Epithelial cell of esophagus (primary cell): ENCODE data around the gene KCNC1.
A peak's percentile ranks its signal among the peaks of the same experiment; 100 is the strongest.

Experiments
- DNase-seq: peaks from one replicate; pipeline ENCODE4 v3.0.0; 2010; ENCODE audit warnings: low read depth
- H3K4me3 ChIP-seq: 2 replicates; pipeline ENCODE4 v1.5.1; 2011; ENCODE audit warnings: mild to moderate bottlenecking, low read length, control low read depth
- CTCF ChIP-seq: IDR thresholded peaks from 2 replicates; pipeline ENCODE4 v1.5.1; 2011; ENCODE audit warnings: low read depth, mild to moderate bottlenecking, low read length, control low read depth, inconsistent platforms; ENCODE audit not compliant: insufficient read depth; ENCODE audit errors: missing control alignments

Gene KCNC1

GRCh38 chr11:17810041-17810440, 75.5 kb downstream of the KCNC1 start:
- TF ChIP-seq CTCF = no peak
- DNase-seq = no peak
- H3K4me3 ChIP-seq = no peak overlapping the region

GRCh38 chr11:17810746-17811145, 76.2 kb downstream of the KCNC1 start:
- DNase-seq = peak; percentile 20
- TF ChIP-seq CTCF = no peak
- no peak overlapping the region for H3K4me3 ChIP-seq

- TF ChIP-seq CTCF = no peak
- H3K4me3 ChIP-seq = no peak overlapping the region
- DNase-seq = peak; percentile 12
These were observed 76.8 kb downstream of the KCNC1 start for GRCh38 chr11:17811352-17811751.

GRCh38 chr11:17812091-17812864, 77.7 kb downstream of the KCNC1 start:
- peak; percentile 41 for DNase-seq
- H3K4me3 ChIP-seq = no peak overlapping the region
- no peak for TF ChIP-seq CTCF

GRCh38 chr11:17812865-17813187, 78.2 kb downstream of the KCNC1 start:
- no peak for TF ChIP-seq CTCF
- no peak overlapping the region for H3K4me3 ChIP-seq
- no peak for DNase-seq

GRCh38 chr11:17813391-17814059, 78.9 kb downstream of the KCNC1 start:
- no peak for TF ChIP-seq CTCF
- no peak for DNase-seq
- H3K4me3 ChIP-seq = no peak overlapping the region
